SU-DHL-6 (cell line): ENCODE measurements around the gene CTSG.

Experiments used
- CTCF ChIP-seq: fragments of 200-600 bp; sonication (generic); IDR thresholded peaks from one replicate; pipeline ENCODE4 v1.5.1; 2017; ENCODE audit warnings: antibody characterized with exemption, mild to moderate bottlenecking, low read length, moderate library complexity; ENCODE audit not compliant: insufficient read depth, poor library complexity, severe bottlenecking
- EZH2phosphoT487 ChIP-seq: fragments of 200-600 bp; sonication (generic), shearing (Covaris generic); conservative IDR thresholded peaks from 2 replicates; pipeline ENCODE4 v1.6.1; 2018; ENCODE audit warnings: mild to moderate bottlenecking, antibody characterized with exemption, low read length, moderate library complexity, mixed read lengths

GRCh38 chr14:24609655-24610344, 33.8 kb upstream of the CTSG start, which contains the start of gene GZMH:
- TF ChIP-seq CTCF (no peak), EZH2phosphoT487 (no peak)
